ENCODE results near the gene HKDC1. TPM values are rescaled to one million over a fixed set of nuclear protein-coding genes. Genes with fewer than 3 reads are reported as not detected.

Gene HKDC1
- polyA plus RNA-seq, 2 of the 4 experiments (the other 2 are of a cell fraction), result 32.5 to 32.8 TPM

- no peak overlapping the region for H3K4me2 ChIP-seq
- WGBS (ENCODE audit: missing lambda C conversion rate), result 65% methylated on average over 5 of the region's 5 CpGs
- no peak overlapping the region for H3K27ac ChIP-seq
- H3K4me1 ChIP-seq, result no peaks in the 10 kb centered on the region; the same call in 2 of the 3 replicates
- DNase-seq (ENCODE audit: low read depth in 1 of 2, low spot score in 1 of 2), result no peak
- TF ChIP-seq ESRRA (IDR thresholded peaks at IDR 0.05; ENCODE audit: borderline replicate concordance, low read length) (no peak), BCL3 (IDR thresholded peaks at IDR 0.05) (no peak), CEBPB (IDR thresholded peaks at IDR 0.05) (no peak), HOXB13 (CRISPR knock-in tag; IDR thresholded peaks at IDR 0.05; ENCODE audit: low read depth) (no peak), MAZ (IDR thresholded peaks at IDR 0.05; ENCODE audit: borderline replicate concordance, low read depth, low read length) (no peak), NPAS2 (CRISPR knock-in tag; IDR thresholded peaks at IDR 0.05; ENCODE audit: borderline replicate concordance) (no peak), EHMT2 (IDR thresholded peaks at IDR 0.05; ENCODE audit: low read depth) (no peak), FOSB (CRISPR knock-in tag; IDR thresholded peaks at IDR 0.05) (no peak), HEYL (CRISPR knock-in tag; IDR thresholded peaks at IDR 0.05) (no peak), ZFP36 (IDR thresholded peaks at IDR 0.05; ENCODE audit: borderline replicate concordance, partially characterized antibody) (no peak), EHF (CRISPR knock-in tag; IDR thresholded peaks at IDR 0.05) (no peak)
- FAIRE-seq, result no peak
- CTCF ChIA-PET, result interaction anchor here (0.6 to 21.3 kb wide), 22 partner anchors 8 to 397 kb away, joined by 3 to 424 read pairs (median 4); no protein-coding TSS in a partner anchor
- no peak overlapping the region for H3K4me3 ChIP-seq
- no peaks in the 10 kb centered on the region for H3K9me3 ChIP-seq
- POLR2A ChIA-PET, result no interaction called here
- ATAC-seq, result no peak
These were observed 19.0 kb downstream of the HKDC1 start for GRCh38 chr10:69239136-69239535.

DNA sequence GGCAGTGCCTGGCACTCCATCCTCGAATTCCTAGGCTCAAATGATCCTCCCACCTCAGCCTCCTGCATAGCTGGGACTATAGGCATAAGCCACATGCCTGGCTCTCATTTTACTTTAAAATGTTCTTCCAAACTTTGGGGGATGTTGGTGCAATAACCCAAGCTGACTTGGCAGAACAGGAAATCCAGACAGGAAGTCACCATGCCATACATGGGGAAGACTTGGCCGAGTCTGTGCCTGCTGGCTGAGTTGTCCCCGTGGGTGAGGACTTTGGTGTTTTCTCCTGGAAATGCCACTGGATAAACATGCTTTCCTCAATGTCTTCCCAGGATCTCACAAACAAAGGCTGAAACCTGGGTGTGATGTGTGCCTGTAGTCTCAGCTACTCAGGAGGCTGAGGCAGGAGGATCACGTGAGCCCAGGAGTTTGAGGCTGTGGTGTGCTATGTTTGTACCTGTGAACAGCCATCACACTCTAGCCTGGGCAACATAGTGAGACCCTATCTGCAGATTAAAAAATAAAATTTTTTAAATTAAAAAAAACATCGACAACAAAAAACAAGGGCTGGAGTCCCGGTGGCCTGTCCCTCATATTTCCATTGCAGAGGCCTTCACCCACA, 19.8 kb downstream of the HKDC1 start:
- ChIA-PET CTCF (interaction anchor here (0.6 to 21.3 kb wide), 12 partner anchors 8 to 396 kb away, joined by 3 to 424 read pairs (median 3); no protein-coding TSS in a partner anchor), POLR2A (no interaction called here)
- Histone ChIP-seq H3K4me2 (no peak overlapping the region), H3K9me3 (no peaks in the 10 kb centered on the region), H3K4me1 (no peaks in the 10 kb centered on the region; the same call in 2 of the 3 replicates), H3K27ac (no peak overlapping the region), H3K4me3 (no peak overlapping the region)
- no peak for TF ChIP-seq SREBF2 (IDR thresholded peaks at IDR 0.05)
- no peak for TF ChIP-seq NR3C1 (IDR thresholded peaks at IDR 0.05)
- no peak for TF ChIP-seq KDM1A (IDR thresholded peaks at IDR 0.05; ENCODE audit: low read depth)
- no peak for TF ChIP-seq HOXB5 (CRISPR knock-in tag; IDR thresholded peaks at IDR 0.05)
- no peak for TF ChIP-seq ZSCAN20 (CRISPR knock-in tag; IDR thresholded peaks at IDR 0.05)
- TF ChIP-seq JUN (IDR thresholded peaks at IDR 0.05), result no peak
- WGBS (ENCODE audit: missing lambda C conversion rate), result 84% methylated on average over 6 of the region's 6 CpGs
- no peak for ATAC-seq
- no peak for FAIRE-seq
- no peak for DNase-seq (ENCODE audit: low read depth in 1 of 2, low spot score in 1 of 2)

GRCh38 chr10:69240455-69240854, 20.3 kb downstream of the HKDC1 start:
- no peak overlapping the region for H3K4me3 ChIP-seq
- no peaks in the 10 kb centered on the region; the same call in 2 of the 3 replicates for H3K4me1 ChIP-seq
- POLR2A ChIA-PET, result no interaction called here
- H3K27ac ChIP-seq, result no peak overlapping the region
- no peaks in the 10 kb centered on the region for H3K9me3 ChIP-seq
- CTCF ChIA-PET, result interaction anchor here (1.0 to 21.3 kb wide), 4 partner anchors 9 to 158 kb away, joined by 3 to 424 read pairs (median 4); no protein-coding TSS in a partner anchor
- no peak for DNase-seq (ENCODE audit: low read depth in 1 of 2, low spot score in 1 of 2)
- H3K4me2 ChIP-seq, result no peak overlapping the region
- no peak for ATAC-seq
- no peak for TF ChIP-seq BHLHE40 (IDR thresholded peaks at IDR 0.05; ENCODE audit: low read depth, low read length)
- TF ChIP-seq EP300 (IDR thresholded peaks at IDR 0.05), result no peak
- no peak for TF ChIP-seq CBX2 (IDR thresholded peaks at IDR 0.05; ENCODE audit: borderline replicate concordance, low read depth)
- no peak for TF ChIP-seq NR3C1 (IDR thresholded peaks at IDR 0.05)
- TF ChIP-seq PBX3 (IDR thresholded peaks at IDR 0.05), result no peak
- TF ChIP-seq HDAC2 (IDR thresholded peaks at IDR 0.05), result no peak
- no peak for TF ChIP-seq GATA3 (IDR thresholded peaks at IDR 0.05; ENCODE audit: borderline replicate concordance)
- TF ChIP-seq MYC (IDR thresholded peaks at IDR 0.05; ENCODE audit: borderline replicate concordance, low read length), result no peak
- TF ChIP-seq ELK1 (IDR thresholded peaks at IDR 0.05; ENCODE audit: low read depth, low read length), result no peak
- TF ChIP-seq EHF (CRISPR knock-in tag; IDR thresholded peaks at IDR 0.05), result no peak
- TF ChIP-seq POLR2AphosphoS2 (conservative IDR thresholded peaks at IDR 0.05; ENCODE audit: low read length), result no peak
- 89% methylated on average over 11 of the region's 11 CpGs for WGBS (ENCODE audit: missing lambda C conversion rate)
- no peak for FAIRE-seq
